Fibroblast of lung (primary cell): Measurements from ENCODE around the gene LAMB1. TPM values are rescaled to one million over a fixed set of nuclear protein-coding genes. Genes with fewer than 3 reads are reported as not detected.

Source experiments
- DNase-seq, 2 donors: peaks; one replicate each; pipeline versions ENCODE4 v3.0.0 to v3.0.0-alpha.2; 2010; ENCODE audit warnings: low read depth in 2 of 2
- H2AFZ ChIP-seq: 2 replicates; pipeline ENCODE4 v1.5.1; 2012; ENCODE audit warnings: low read length, control low read depth, inconsistent platforms
- H3K27ac ChIP-seq: 2 replicates; pipeline ENCODE4 v1.5.1; 2011; ENCODE audit warnings: low read length, control low read depth; ENCODE audit not compliant: insufficient read depth
- H3K27me3 ChIP-seq: 2 replicates; pipeline ENCODE4 v1.5.1; 2011; ENCODE audit warnings: mild to moderate bottlenecking, low read length; ENCODE audit not compliant: control insufficient read depth, insufficient read depth
- H3K36me3 ChIP-seq: 2 replicates; pipeline ENCODE4 v1.5.1; 2011; ENCODE audit warnings: low read length; ENCODE audit not compliant: control insufficient read depth, insufficient read depth
- H3K4me1 ChIP-seq: 2 replicates; pipeline ENCODE4 v1.5.1; 2011; ENCODE audit warnings: low read length; ENCODE audit not compliant: control insufficient read depth, insufficient read depth; ENCODE audit errors: extremely low read depth
- H3K4me2 ChIP-seq: 2 replicates; pipeline ENCODE4 v1.5.1; 2011; ENCODE audit warnings: low read length, control low read depth; ENCODE audit not compliant: insufficient read depth; ENCODE audit errors: extremely low read depth
- H3K4me3 ChIP-seq, 4 experiments: fragments of 200-600 bp in 1 of 4; sonication (generic) in 1 of 4; replicated peaks in 1 of 4; 2 replicates each; pipeline ENCODE4 v1.5.1; 2011 to 2016; ENCODE audit warnings: low read length in 4 of 4, low read depth in 3 of 4, mild to moderate bottlenecking in 3 of 4, control low read depth in 2 of 4, inconsistent platforms in 1 of 4, mixed read lengths in 1 of 4; ENCODE audit not compliant: insufficient read depth in 1 of 4; ENCODE audit errors: control extremely low read depth in 1 of 4
- H3K79me2 ChIP-seq: 2 replicates; pipeline ENCODE4 v1.5.1; 2012; ENCODE audit warnings: mild to moderate bottlenecking, low read length, inconsistent platforms; ENCODE audit not compliant: control insufficient read depth, insufficient read depth
- H3K9ac ChIP-seq: 2 replicates; pipeline ENCODE4 v1.5.1; 2011; ENCODE audit warnings: mild to moderate bottlenecking, low read length, control low read depth; ENCODE audit not compliant: insufficient read depth
- H3K9me3 ChIP-seq: 2 replicates; pipeline ENCODE4 v1.5.1; 2012; ENCODE audit warnings: low read depth, low read length; ENCODE audit not compliant: control insufficient read depth, insufficient read depth
- H4K20me1 ChIP-seq: 2 replicates; pipeline ENCODE4 v1.5.1; 2011; ENCODE audit warnings: low read length; ENCODE audit not compliant: control insufficient read depth, insufficient read depth; ENCODE audit errors: extremely low read depth
- EZH2 ChIP-seq: IDR thresholded peaks from 2 replicates; pipeline ENCODE4 v1.5.1; 2012; ENCODE audit warnings: low read length, control low read depth, mild to moderate bottlenecking; ENCODE audit errors: missing control alignments
- polyA plus RNA-seq, 2 donors: library from polyadenylated mRNA; depleted of rRNA in 1 of 2; stranded (reverse) in 1 of 2; unstranded in 1 of 2; fragments of >200 nt; gene quantifications; 2 replicates each; pipeline ENCODE4 v1.2.1, GENCODE V29; 2011 to 2012; ENCODE audit warnings: missing spikeins in 1 of 2
- total RNA-seq: library from RNA; depleted of rRNA; stranded (reverse); fragments of >200 nt; gene quantifications from 2 replicates; pipeline ENCODE4 v1.2.1, GENCODE V29; 2014
- TF ChIP-seq, protein P1 (sequence below), 2 donors: IDR thresholded peaks in 1 of 2; conservative IDR thresholded peaks in 1 of 2; 1 replicate in 1 of 2; 2 replicates in 1 of 2; pipeline ENCODE4 v1.5.1; 2011 to 2012; ENCODE audit warnings: low read length in 2 of 2, control low read depth in 1 of 2, inconsistent platforms in 1 of 2, low read depth in 1 of 2, mild to moderate bottlenecking in 1 of 2

LAMB1 gene
- total and polyA plus RNA-seq, 2 donors (not counting 1 experiment from before 2014, with no cell fraction given) = 428 to 516 TPM

DNA sequence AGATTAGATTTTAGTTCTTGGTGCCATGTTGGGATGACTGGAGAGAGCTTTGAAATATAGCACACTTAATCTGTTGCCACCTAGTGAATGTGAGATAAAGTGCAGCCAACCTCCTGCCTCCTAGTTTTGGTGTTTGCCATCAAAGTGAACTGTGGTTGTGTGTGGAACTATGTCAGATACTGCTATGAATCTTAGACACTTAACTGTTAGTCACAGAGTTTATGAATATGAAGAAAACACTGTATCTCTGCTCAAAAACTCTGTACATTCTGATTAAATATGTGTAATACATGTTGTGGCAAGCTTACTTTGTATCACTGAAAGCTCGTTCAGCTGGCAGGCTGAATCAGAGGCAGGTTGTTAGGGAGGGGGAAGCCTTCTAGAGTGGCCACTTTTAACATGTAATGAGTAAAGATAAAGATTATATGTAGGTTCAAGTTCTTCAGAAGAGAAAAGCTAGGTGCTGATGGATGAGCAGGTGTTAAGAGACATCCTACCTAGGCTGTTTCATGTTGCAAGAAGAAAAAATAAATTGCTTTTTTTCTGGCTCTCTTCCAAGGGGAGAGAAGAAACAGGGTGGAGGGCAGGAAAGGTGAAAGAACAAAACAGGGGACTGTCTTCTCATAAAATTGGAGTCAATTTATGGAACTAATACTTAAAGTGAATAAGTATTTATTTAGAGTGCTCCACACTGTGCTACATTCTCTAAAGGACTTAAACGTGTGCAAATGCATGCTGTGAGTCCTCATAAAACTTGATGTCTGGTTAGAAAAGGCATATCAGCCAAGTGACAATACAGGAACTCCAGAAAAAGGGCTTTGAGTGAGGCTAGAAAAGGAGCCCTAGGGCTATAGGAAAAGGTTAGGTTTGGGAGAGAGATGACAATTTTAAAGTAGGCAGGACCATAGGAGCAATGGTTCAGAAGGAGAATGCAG lies 14.1 kb upstream of the LAMB1 start:
- Histone ChIP-seq H3K27ac (no peak overlapping the region), H3K4me2 (no peak overlapping the region), H2AFZ (no peak overlapping the region), H3K4me3 (no peak overlapping the region), H3K4me1 (peaks cover 10% of the 10 kb centered on the region), H3K9ac (no peak overlapping the region), H3K9me3 (no peaks in the 10 kb centered on the region), H3K27me3 (no peaks in the 10 kb centered on the region), H4K20me1 (no peaks in the 10 kb centered on the region), H3K79me2 (no peaks in the 10 kb centered on the region), H3K36me3 (no peaks in the 10 kb centered on the region)
- peak; percentile 64 to 66 for DNase-seq
- TF ChIP-seq, protein P1, sequence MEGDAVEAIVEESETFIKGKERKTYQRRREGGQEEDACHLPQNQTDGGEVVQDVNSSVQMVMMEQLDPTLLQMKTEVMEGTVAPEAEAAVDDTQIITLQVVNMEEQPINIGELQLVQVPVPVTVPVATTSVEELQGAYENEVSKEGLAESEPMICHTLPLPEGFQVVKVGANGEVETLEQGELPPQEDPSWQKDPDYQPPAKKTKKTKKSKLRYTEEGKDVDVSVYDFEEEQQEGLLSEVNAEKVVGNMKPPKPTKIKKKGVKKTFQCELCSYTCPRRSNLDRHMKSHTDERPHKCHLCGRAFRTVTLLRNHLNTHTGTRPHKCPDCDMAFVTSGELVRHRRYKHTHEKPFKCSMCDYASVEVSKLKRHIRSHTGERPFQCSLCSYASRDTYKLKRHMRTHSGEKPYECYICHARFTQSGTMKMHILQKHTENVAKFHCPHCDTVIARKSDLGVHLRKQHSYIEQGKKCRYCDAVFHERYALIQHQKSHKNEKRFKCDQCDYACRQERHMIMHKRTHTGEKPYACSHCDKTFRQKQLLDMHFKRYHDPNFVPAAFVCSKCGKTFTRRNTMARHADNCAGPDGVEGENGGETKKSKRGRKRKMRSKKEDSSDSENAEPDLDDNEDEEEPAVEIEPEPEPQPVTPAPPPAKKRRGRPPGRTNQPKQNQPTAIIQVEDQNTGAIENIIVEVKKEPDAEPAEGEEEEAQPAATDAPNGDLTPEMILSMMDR (conservative IDR thresholded peaks at IDR 0.05 in 1 of 2, IDR thresholded peaks at IDR 0.05 in 1 of 2; ENCODE audit: low read depth in 1 of 2, low read length in 2 of 2) = peak; percentile 42 to 54
- no peak for TF ChIP-seq EZH2

DNA sequence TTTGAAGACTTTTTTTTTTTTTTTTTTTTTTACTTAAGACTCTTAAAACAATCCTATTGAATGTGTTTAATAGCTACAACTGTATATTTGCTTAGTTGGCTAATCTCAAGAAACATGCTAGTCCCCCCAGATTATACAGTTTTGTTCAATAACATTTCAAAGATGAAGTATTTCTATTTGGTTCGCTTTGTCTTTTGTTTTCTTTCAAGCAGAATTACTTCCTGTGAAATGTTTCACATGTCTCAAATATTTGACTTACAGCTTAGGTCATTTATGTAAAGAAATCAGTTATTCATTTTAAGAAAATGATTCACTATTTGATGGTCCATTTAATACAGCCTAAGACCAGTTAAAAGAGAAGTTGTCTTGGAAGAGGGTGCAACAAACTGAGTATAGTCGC lies 12.8 kb upstream of the LAMB1 start:
- no peaks in the 10 kb centered on the region for H3K79me2 ChIP-seq
- peaks cover 10% of the 10 kb centered on the region for H3K4me1 ChIP-seq
- H3K4me2 ChIP-seq = no peak overlapping the region
- H4K20me1 ChIP-seq = no peaks in the 10 kb centered on the region
- no peaks in the 10 kb centered on the region for H3K36me3 ChIP-seq
- no peaks in the 10 kb centered on the region for H3K27me3 ChIP-seq
- H2AFZ ChIP-seq = no peak overlapping the region
- H3K9me3 ChIP-seq = no peaks in the 10 kb centered on the region
- no peak for TF ChIP-seq EZH2
- TF ChIP-seq, protein P1 (conservative IDR thresholded peaks at IDR 0.05 in 1 of 2, IDR thresholded peaks at IDR 0.05 in 1 of 2; ENCODE audit: low read depth in 1 of 2, low read length in 2 of 2) = no peak
- H3K4me3 ChIP-seq = no peak overlapping the region
- no peak overlapping the region for H3K27ac ChIP-seq
- no peak overlapping the region for H3K9ac ChIP-seq
- peak in 1 of 2 donors; percentile 58 for DNase-seq

DNA sequence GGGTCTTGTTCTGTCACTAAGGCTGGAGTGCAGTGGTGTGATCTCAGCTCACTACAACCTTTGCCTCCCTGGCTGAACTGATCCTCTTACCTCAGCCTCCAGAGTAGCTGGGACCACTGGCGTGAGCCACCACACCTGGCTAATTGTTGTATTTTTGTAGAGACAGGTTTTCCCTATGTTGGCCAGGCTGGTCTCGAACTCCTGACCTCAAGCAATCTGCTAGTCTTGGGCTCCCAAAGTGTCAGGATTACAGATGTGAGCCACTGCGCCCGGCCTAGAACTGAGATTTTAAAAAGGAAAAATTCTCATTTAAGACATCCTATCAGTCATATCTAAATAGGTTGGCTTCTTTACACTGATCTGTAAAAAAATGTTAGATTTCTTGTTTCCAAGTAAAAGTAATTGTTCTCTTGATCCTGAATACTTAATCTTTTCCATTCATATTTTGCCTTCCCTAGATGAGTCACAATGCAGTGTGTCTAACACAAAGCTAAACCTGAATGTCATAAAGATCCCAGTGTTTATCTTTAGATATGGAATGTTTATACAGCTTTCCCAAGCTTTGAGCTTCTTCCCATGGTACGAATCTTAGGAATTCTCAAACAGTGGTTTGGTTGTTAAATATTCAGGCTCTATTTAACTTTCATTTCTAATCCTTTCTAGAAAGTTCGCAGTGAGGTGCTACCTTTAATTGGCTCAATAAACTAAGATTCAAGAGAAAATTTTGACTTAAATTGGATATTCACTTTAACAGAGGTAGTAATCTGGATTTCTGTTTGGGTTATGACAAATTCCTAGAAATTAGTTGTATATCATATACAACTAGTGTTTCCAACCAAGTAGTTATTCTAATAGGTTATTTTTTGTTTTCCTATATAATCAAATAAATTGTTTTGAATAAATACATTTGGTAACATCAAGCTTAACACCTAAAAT lies 12.1 kb upstream of the LAMB1 start:
- H3K4me1 ChIP-seq = peaks cover 10% of the 10 kb centered on the region
- H3K9me3 ChIP-seq = no peaks in the 10 kb centered on the region
- no peak for TF ChIP-seq EZH2
- TF ChIP-seq, protein P1 (conservative IDR thresholded peaks at IDR 0.05 in 1 of 2, IDR thresholded peaks at IDR 0.05 in 1 of 2; ENCODE audit: low read depth in 1 of 2, low read length in 2 of 2) = no peak
- H3K4me2 ChIP-seq = peak overlapping the region; percentile 8
- peak overlapping the region; percentile 13 for H3K27ac ChIP-seq
- H3K27me3 ChIP-seq = no peaks in the 10 kb centered on the region
- H3K79me2 ChIP-seq = no peaks in the 10 kb centered on the region
- no peaks in the 10 kb centered on the region for H4K20me1 ChIP-seq
- H3K9ac ChIP-seq = no peak overlapping the region
- no peak overlapping the region for H3K4me3 ChIP-seq
- no peaks in the 10 kb centered on the region for H3K36me3 ChIP-seq
- H2AFZ ChIP-seq = no peak overlapping the region
- DNase-seq = peak; percentile 79 to 96
